Measurements from ENCODE around the gene SNRNP48. TPM values are rescaled to one million over a fixed set of nuclear protein-coding genes. Genes with fewer than 3 reads are reported as not detected.
A peak's percentile ranks its signal among the peaks of the same experiment; 100 is the strongest.

Gene SNRNP48
- polyA plus RNA-seq, 2 of the 4 experiments (the other 2 are of a cell fraction): 13.7 to 13.9 TPM

GRCh38 chr6:7587631-7588100 lies 2.3 kb upstream of the SNRNP48 start:
- CTCF ChIA-PET: no interaction called here
- Histone ChIP-seq H3K4me2 (no peak overlapping the region), H3K9me3 (no peaks in the 10 kb centered on the region)

GRCh38 chr6:7588506-7588905 lies 1.5 kb upstream of the SNRNP48 start:
- ATAC-seq: no peak
- no peak for DNase-seq (ENCODE audit: low read depth in 1 of 2, low spot score in 1 of 2)
- H3K4me2 ChIP-seq: no peak overlapping the region
- no peaks in the 10 kb centered on the region for H3K9me3 ChIP-seq
- no peak overlapping the region for H3K27ac ChIP-seq
- CTCF ChIA-PET: no interaction called here
- no peak overlapping the region for H3K4me3 ChIP-seq
- peaks cover 24% of the 10 kb centered on the region; the same call in 2 of the 3 replicates for H3K4me1 ChIP-seq
- WGBS (ENCODE audit: missing lambda C conversion rate): 71% methylated on average over 4 of the region's 4 CpGs
- no peak for TF ChIP-seq EHMT2 (IDR thresholded peaks at IDR 0.05; ENCODE audit: low read depth)
- no peak for TF ChIP-seq ATOH8 (CRISPR knock-in tag; IDR thresholded peaks at IDR 0.05; ENCODE audit: low read depth)
- no peak for TF ChIP-seq EHF (CRISPR knock-in tag; IDR thresholded peaks at IDR 0.05)
- FAIRE-seq: no peak
- POLR2A ChIA-PET: no interaction called here

More at GRCh38 chr6:7587631-7588100, 2.3 kb upstream of the SNRNP48 start:
- H3K4me3 ChIP-seq: no peak overlapping the region
- WGBS (ENCODE audit: missing lambda C conversion rate): 92% methylated on average over 2 of the region's 3 CpGs
- DNase-seq (ENCODE audit: low read depth in 1 of 2, low spot score in 1 of 2) (no peak), ATAC-seq (no peak), FAIRE-seq (no peak)
- H3K27ac ChIP-seq: no peak overlapping the region
- POLR2A ChIA-PET: no interaction called here
- TF ChIP-seq HOXB5 (CRISPR knock-in tag; IDR thresholded peaks at IDR 0.05): no peak
- no peak for TF ChIP-seq TP53 (CRISPR knock-in tag; IDR thresholded peaks at IDR 0.05)
- TF ChIP-seq NPAS2 (CRISPR knock-in tag; IDR thresholded peaks at IDR 0.05; ENCODE audit: borderline replicate concordance): no peak
- TF ChIP-seq ELK1 (IDR thresholded peaks at IDR 0.05; ENCODE audit: low read depth, low read length): no peak
- H3K4me1 ChIP-seq: peaks cover 16% of the 10 kb centered on the region; the same call in 2 of the 3 replicates

DNA sequence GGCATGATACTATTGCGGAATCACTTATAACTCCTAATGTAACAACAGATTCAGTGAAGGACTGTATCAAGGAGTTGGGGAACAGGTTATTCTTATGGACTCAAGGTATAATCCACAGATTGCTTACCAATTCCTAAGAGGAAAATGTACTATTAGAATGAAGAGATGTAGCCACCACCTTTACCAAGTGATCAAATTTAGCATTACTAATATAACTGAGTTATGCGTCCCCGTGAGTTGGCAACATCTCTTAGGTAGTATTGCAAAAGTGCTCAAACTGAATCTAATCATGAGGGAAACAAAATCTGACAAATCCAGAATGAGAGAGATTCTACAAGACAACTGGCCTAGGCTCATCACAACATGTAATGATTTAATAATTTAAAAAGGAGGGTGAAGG lies 777 bp upstream of the SNRNP48 start:
- no peaks in the 10 kb centered on the region for H3K9me3 ChIP-seq
- peak overlapping the region in 1 of 2 experiments; percentile 78; a peak in 2 of 6 replicates for H3K27ac ChIP-seq
- H3K4me1 ChIP-seq: peaks cover 25% of the 10 kb centered on the region
- CTCF ChIA-PET: interaction anchor here (0.6 to 1.2 kb wide), 3 partner anchors 18 to 853 kb away, joined by 3 to 5 read pairs (median 5); no protein-coding TSS in a partner anchor
- 83% methylated on average over 3 of the region's 3 CpGs for WGBS (ENCODE audit: missing lambda C conversion rate)
- TF ChIP-seq POLR2AphosphoS2 (conservative IDR thresholded peaks at IDR 0.05; ENCODE audit: low read length) (no peak), ZNF302 (CRISPR knock-in tag; IDR thresholded peaks at IDR 0.05) (no peak), ESRRA (IDR thresholded peaks at IDR 0.05; ENCODE audit: borderline replicate concordance, low read length) (no peak), HOXB5 (CRISPR knock-in tag; IDR thresholded peaks at IDR 0.05) (no peak), EHMT2 (IDR thresholded peaks at IDR 0.05; ENCODE audit: low read depth) (no peak), HES2 (IDR thresholded peaks at IDR 0.05) (no peak), NR3C1 (IDR thresholded peaks at IDR 0.05) (no peak), TFCP2L1 (CRISPR knock-in tag; IDR thresholded peaks at IDR 0.05) (no peak), EP300 (IDR thresholded peaks at IDR 0.05) (no peak), PHF8 (IDR thresholded peaks at IDR 0.05; ENCODE audit: borderline replicate concordance, low read depth) (no peak), TP53 (CRISPR knock-in tag; IDR thresholded peaks at IDR 0.05) (no peak), CTCF (IDR thresholded peaks at IDR 0.05) (no peak), SMC3 (IDR thresholded peaks at IDR 0.05) (no peak), BCL3 (IDR thresholded peaks at IDR 0.05) (no peak), USF2 (IDR thresholded peaks at IDR 0.05) (no peak), SREBF2 (IDR thresholded peaks at IDR 0.05) (no peak), JUNB (IDR thresholded peaks at IDR 0.05) (no peak)
- POLR2A ChIA-PET: interaction anchor here (1.1 kb wide), 2 partner anchors 48 to 199 kb away, joined by 4 to 6 read pairs; partner anchors contain the start of genes CAGE1, DSP and RIOK1
- FAIRE-seq: no peak
- H3K4me3 ChIP-seq: no peak overlapping the region; the same call in 2 of the 3 replicates
- no peak for DNase-seq (ENCODE audit: low read depth in 1 of 2, low spot score in 1 of 2)
- peak overlapping the region; percentile 90 for H3K4me2 ChIP-seq
- no peak for ATAC-seq
